Femur (tissue), 1 donor: ENCODE results near the gene NDUFB2.
"Not testable (repeated sequence)": the region's sequence is repeated elsewhere in the genome, so short reads cannot be mapped to it uniquely, and the experiment has no call there.

Experiments
- DNase-seq: peaks from one replicate; pipeline ENCODE4 v3.0.0-alpha.2; 2017

NDUFB2 gene

DNA sequence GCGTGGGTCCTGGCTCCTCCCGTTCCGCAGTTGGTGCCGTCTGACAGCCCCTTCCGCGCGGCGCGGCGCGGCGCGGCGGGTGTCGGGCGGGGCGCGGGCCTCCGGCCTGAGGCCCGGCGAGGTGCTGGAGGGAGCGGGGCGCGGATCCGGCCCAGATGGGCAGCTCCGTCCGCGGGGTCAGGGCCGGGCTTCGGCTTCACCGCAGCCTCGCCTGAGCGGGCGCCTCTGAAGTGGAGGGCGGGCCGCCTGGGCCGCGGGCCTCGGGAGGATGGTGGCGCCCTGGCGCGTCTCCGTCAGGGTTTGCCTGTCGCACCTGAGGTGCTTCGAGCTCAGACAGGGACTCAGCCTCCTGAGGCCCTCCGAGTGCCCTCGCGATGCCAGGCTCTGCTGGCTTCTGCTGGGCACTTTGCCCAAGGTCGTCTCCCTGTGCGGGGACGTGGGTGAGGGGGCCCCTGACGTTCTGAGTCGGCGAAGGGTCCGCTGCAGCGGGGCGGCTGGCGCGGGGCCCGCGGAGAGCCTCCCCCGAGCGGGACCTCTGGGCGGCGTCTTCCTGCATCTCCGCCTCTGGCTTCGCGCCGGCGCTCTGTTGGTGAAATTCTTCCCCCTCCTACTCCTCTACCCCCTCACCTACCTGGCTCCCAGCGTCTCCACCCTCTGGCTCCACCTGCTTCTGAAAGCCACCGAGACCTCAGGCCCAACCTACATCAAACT is 23.3 kb upstream of the NDUFB2 start:
- peak; percentile 74 for DNase-seq

DNA sequence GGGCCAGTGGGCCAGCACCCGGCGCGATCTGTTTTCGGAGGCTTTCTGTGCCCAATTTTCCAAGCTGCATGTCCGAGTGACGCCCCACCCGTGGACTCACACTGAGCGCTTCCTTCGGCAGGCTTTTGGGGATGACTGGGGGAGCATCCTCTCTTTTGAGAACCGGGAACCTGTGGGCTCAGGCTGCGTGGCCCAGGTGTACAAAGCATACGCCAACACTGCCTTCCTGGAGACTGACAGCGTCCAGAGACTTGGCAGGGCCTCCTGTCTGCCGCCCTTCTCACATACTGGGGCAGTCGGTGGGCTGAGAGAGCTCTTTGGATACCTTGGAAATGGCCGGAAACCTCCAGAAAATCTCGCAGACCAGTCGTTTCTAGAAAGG is 22.7 kb upstream of the NDUFB2 start:
- DNase-seq: no peak

DNA sequence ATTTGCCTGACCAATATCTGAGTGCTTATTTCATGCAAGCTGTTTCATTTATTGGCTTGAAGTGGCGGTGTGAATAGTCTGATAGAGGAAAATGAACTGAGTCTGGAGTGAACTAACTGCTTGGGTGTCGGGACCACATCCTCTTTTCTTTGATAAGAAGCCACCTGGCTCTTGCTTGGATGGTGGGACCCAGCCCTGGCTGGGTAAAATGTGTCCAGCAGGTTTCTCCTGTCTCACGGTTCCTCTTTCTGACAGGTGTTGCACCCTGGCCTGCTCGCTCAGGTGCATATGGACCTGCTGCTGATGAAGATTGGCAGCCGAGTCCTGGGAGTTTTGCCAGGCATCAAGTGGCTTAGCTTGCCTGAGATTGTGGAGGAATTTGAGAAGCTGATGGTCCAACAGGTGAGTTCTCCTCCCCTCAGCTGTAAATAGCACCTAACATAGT is 22.1 kb upstream of the NDUFB2 start:
- DNase-seq: no peak

DNA sequence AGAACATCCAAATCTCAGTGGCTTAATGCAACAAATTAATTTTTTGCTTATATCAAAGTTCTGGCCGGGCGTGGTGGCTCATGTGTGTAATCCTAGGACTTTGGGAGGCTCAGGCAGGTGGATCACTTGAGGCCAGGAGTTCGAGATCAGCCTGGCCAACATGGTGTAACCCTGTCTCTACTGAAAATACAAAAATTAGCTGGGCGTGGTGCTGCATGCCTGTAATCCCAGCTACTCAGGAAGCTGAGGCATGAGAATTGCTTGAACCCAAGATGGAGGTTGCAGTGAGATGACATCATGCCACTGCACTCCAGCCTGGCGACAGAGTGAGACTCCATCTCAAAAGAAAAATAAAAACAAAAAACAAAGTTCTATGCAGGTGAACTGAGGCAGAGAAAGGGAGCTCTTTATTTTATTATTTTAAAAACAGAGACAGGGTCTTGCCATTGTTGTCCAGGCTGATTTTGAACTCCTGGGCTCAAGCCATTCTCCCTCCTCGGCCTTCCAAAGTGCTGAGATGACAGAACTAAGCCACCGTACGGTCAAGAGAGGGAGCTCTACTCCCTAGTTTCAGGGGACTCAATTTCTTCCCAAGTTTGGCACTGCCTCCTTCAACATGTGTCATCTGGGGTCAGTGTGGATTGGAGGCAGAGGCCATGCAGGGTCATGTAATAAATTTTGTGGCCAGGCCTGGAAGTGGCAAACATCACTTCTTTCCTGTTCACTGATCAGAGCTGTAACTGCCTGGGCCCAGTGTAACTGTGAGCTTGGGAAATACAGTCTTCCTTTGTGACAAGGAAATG is 21.4 kb upstream of the NDUFB2 start:
- peak; percentile 42 for DNase-seq

DNA sequence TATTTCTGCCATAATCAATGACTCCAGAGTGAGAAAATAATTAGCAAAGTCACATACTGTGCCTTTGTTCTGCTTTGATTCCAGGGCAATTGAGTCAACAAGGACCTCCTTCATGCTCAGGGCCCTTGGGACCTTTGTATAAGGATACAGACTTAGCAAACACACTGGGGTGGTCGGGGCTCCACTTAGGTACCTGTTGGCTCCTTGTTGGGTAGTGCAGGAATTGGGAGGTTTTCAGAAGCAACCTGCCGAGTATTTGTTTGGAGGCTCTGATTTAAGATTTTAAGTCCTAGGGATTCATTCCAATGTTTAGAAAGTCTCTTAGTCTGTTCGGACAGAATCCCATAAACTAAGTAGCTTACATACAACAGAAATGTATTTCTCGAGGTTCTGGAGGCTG is 20.8 kb upstream of the NDUFB2 start:
- DNase-seq: no peak

DNA sequence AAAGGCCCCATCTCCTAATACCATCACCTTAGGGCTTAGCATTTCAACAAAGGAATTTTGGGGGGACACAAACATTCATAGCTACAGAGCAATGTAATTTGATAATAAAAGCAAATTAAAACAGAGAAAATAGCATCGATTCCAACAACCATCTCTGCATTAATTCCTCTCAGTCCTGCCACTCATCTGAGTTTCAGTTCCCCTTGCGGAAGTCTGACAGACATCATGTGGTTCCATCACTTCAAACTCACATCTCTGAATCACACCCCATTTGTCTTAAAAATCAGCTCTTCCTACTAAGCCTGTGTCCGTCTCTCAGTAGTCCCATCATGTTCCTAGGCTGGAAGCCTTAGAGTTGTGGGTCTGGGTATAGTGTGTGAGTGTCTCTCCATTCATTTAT is 20.2 kb upstream of the NDUFB2 start:
- no peak for DNase-seq

DNA sequence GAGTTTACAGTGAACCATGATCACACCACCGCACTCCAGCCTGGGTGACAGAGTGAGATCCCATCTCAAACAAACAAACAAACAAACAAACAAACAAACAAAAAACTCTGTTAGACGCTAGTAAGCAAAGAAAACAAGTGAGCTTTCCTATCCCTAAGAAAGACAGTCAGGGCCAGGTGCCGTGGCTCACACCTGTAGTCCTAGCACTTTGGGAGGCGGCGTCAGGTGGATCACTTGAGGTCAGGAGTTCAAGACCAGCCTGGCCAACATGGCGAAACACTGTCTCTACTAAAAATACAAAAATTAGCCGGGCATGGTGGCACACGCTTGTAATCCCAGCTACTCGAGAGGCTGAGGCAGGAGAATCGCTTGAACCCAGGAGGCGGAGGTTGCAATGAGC is 19.6 kb upstream of the NDUFB2 start:
- not testable (repeated sequence) for DNase-seq

DNA sequence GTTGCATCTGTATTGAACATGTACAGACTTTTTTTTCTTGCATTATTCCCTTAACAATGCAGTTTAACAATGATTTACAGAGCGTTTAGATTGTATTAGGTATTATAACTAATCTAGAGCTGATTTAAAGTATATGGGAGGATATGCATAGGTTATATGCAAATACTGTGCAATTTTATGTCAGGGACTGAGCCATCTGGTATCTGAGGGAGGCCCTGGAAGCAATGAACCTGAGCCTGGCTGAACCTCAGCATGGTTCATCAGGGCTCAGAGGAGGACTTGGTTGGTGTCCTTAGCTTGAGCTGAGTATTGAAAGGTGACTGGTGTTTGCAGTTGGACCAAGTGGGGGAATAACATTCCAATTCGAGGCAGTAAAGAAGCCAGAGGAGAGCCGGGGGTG is 19.0 kb upstream of the NDUFB2 start:
- DNase-seq: no peak

DNA sequence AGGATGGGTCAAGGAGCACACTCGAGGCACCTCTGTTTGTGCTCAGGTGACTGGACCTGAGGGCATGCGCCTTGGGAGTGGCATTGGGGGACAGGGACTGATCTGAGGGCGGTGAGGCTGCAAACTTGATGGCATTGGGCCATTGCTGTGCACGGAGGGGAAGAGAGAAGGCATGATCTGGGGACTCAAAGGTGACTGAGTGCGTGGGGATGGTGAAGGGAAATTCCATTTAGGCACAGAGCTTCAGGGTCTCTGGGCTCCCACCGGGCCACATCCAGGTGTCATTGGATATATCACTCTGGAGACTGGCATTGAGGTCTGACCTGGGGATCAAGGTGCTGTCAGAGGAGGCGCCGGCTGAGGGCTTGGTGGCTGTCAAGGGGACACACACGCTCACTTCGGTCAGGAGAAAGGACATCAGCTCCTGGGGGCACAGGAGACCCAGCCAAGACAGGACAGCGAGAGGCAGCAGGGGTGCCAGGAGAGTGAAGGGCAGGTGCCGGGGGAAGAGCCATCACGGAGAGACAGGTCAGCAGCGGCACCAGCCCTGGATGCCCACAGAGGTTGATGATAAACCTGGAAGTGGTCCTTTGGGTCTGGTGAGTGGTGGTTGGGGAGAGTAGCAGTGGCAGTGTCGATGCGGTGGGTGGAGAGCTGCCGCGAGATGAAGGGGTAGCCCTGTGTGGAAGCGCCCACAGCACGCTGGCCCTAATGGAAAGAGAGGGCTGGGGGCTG is 18.3 kb upstream of the NDUFB2 start:
- DNase-seq: no peak

DNA sequence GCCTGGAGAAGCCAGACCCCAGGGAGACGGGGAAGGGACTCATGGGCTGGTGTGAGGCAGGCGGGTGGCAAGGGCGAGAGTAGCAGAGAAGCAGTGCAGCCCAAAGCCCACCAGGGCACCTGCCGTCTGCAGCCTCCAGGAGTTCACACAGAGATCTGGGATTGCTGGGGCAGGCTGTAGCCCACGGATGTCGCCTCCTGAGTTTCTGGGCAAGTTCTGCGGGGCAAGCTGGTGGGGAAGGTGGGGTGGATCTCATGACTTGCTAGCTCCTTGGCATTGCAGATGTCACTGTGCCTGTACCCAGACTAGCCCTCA is 17.7 kb upstream of the NDUFB2 start:
- DNase-seq: no peak

DNA sequence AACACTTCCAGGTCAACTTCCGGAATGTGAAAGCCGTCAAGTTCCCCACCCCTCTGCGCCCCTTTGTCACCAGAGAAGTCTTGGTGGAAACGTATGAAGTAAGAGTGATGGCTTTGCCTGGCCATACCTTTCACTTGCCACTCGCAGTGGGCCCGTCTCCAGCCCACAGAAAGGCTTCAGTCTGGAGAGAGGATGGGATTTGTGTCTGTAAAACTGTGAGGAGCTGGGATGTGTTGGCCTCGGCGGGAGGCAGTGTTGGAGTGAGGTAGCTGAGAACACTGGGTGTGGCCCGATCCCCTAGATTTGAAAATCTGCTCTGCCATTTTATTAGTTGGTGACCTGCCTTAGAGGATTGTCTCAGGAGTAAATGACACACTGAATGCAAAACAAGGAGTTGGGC is 17.3 kb upstream of the NDUFB2 start:
- DNase-seq: no peak

DNA sequence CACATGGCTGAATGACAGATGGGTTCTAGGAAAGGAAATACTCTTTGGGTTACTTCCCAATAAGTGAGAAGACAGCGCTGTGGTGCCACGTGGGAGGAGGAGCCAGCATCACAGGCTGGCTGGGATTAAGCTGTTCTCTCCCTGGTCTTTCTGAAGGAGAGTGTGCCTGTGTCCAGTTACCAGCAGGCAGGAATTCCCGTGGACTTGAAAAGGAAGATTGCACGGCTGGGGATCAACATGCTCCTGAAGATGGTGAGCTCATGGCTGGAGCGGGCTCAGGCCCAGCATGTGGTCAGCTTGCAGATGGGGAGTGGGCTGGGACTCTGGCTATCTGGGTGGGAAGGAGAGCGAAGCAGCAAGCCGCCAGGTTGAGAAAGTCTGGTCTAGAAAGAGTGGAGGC is 15.6 kb upstream of the NDUFB2 start:
- no peak for DNase-seq

DNA sequence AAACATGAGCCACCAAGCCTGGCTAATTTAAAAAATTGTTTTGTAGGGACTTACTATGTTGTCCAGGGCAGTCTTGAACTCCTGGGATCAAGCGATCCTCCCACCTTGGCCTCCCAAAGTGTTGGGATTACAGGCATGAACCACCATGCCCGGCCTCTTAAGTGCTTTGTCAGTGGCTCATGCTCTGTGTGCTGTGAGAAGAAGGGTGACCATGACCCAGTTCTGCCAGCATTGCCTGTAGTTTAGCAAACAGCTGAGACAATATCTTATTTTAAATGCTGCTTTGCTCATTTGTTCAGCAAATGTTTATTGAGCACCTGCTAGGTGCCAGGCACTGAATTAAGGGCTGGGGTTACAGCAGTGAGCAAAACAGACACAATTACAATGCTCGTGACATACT is 14.7 kb upstream of the NDUFB2 start:
- DNase-seq: no peak

DNA sequence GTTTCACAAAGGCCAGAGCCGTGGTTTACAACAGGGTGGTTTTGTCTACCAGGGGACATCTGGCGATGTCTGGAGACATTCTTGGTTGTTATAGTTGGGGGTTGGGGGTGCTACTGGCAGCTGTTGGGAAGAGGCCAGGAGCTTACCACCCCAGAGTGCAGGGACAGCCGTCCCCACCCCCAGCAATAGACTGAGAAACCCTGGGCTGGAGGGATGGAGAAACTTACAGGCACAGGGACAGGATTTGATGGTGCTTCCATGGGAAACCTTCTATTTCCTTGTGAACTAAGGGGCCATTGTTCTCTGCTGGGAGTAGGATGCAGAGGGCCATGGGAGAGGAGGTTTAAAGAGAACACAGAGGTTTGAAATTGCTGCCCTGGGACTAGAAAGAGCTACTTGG is 12.9 kb upstream of the NDUFB2 start:
- no peak for DNase-seq

DNA sequence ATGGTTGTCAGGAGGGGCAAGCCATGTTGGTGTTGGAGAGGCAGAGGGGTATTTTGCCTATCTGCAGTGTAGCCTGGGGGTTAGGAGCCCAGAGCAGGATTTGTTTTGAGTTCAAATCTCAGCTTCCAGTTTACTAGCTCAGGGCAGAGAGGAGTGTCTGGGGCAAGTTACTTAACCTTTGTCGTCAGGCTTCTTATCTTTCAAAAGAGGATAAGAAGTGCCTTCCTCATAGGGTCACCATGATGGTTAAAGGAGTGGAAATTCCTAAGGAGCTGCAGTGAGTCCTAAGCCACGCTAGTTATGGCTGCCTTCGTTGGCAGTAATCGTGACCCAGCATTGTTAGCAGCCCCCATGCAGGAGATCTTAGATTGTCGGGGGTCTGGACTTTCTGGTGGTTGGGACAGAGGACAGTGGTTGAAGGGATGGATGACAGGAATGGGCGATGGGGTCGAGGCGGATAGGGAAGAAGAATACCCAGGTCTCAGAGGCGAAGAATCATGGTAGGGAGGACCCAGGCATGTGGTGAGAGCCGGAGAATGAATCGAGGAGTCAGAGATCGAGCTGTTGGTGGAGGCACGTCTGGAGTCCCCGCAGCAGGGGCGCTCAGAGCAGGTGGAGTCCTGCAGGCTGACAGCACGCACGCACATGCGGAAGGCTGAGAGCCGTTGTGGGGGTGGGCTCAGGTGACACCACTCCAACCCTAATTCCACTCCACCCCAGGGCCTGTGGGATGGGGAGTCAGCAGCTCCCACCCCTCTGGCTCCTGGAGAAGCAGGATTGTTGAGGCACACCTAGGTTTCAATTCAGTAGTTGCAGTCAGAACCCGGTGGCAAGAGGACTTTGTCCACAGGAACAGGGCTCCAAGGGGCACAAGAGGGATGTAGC is 12.2 kb upstream of the NDUFB2 start:
- no peak for DNase-seq

DNA sequence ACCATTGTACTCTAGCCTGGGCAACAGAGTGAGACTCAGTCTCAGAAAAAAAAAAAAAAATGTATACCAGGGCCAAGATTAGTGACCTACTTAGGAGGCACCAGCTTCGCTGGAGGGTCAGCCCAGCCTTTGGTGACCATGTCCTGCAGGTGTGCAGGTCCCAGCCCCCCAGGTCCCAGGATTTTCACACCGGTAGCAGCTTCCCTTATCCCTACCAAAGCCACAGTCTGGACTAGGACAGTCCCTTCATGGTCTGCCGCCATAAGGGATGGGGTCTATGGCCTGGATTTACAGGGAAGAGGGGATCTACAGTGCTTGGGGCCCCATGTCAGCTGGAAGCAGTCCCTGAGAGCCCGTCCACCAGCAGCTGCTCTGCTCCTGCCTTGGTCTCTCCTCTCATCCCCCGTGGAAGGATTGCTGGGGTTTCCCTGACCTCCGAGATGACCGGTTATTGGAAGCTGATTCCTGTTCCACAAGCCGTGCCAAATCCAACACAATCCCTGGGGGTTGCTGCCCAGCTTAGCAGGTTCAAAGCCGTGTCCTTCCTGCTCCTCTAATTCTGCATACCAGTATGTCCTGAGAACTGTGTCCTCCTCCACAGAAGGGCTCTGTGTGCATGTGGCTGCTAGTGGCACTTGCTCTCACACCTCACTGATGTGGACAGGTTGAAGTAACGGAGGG is 11.0 kb upstream of the NDUFB2 start:
- no peak for DNase-seq

DNA sequence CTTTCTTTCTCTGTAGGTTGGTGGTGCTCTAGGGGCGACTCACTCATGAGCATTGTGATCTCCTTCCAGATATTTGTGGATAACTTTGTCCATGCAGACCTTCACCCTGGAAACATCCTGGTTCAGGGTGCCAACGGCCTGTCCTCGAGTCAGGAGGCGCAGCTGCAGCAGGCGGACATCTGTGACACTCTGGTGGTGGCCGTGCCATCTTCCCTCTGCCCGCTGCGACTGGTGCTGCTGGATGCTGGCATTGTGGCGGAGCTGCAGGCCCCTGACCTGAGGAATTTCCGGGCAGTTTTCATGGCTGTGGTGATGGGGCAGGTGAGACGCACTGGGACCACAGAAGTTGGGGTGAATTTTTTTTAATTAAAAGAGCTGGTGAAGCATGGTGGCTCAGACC is 9.6 kb upstream of the NDUFB2 start:
- no peak for DNase-seq

DNA sequence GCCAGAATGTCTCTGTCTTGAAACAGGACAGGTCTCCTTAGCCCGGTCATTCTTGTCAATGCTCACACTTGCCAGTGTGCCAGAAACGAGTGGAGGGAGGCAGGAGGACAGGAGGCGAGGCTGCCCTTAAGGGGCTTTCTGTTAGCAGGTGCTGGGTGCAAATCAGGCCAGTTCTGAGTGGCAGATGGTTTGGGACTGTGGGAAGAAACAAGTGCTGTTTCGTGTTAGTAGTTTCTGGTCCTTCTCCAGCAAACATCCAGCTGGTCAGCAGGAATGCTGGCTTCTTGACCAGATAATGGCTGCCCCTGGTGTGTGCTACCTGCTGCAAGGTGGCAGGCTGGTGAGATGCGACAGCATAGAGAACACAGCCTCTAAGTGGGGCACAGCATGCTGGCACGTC is 8.2 kb upstream of the NDUFB2 start:
- no peak for DNase-seq

DNA sequence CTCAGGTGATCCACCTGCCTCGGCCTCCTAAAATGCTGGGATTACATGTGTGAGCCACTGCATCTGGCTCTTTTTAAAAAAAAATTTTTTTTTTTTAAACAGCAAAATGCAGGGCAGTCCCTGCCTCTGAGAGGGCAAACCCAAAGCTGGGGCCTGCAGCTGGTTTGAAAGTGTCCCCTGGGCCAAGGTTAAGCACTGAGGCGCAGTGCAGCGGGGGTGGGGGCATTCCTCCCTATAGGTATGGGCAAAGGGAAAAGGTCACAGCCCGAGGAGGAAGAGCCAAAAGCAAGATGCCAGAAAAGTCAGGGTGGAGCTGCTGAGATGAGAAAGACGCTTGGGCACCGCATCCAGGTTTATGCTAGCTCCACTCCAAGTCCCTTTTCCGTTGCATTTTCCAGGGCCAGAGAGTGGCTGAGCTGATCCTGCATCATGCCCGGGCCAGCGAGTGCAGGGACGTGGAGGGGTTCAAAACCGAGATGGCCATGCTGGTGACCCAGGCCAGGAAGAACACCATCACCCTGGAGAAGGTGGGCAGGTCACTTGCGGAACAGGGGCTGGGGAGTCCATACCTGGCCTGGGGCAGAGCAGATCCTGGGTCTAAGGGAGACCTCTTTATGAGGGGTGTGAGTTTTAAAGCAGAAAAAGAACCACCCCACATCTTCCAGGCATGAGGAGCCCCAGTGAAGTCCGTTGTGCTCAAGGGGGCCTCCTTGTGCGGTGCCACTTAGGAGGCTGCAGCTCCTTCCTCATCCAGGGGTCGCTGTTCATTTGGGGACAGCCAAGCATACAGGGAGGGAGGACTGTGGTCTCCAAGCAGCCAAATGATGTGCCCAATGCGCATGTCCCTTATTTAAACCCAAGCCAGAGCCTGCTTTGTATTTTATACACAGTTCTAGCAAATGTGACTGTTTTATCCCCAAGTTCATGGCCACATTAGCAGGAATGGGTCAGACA is 7.0 kb upstream of the NDUFB2 start:
- DNase-seq: no peak

DNA sequence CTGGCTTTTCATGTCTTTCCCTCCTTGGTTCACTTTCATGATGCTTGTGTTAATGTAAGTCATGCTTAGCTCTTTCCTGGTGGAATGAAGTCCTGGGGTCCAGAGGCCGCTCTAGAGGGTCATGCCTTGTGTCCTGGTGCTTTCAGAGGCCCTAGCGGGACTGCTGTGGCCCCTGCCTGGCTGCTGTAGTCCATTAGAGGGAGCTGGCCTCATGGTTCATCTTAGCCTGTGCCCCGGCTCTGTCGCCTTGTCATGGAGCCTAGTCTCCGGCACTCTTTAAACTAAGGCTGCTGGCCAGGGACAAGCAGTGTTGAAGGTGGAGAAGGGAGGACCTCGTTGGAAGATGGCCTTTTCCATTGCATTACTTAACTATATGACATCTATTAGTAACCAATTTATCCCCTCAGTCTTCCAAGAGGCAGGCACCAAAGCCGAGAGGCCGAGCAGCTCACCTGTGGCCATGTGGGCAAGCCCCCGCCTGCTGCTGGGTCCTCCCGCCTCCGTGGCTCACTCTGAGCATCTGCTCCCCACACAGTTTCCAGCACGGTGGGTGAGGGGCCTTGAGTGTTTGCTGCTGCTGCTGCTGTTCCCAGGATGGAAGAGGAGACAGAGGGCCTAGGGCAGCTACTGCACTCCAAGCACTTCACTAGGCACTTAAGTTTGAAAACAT is 5.0 kb upstream of the NDUFB2 start:
- no peak for DNase-seq

DNA sequence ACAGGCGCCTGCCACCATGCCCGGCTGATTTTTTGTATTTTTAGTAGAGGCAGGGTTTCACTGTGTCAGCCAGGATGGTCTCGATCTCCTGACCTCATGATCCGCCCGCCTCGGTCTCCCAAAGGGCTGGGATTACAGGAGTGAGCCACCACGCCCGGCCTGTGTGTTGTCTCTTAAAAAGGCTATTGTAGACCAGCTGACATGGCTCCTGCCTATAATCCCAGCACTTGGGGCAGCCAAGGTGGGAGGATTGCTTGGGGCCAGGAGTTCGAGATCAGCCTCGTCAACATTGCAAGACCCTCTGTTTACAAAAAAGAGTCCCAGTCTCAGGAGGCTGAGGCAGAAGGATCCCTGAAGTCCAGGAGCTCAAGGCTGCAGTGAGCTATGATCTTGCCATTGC is 2.7 kb upstream of the NDUFB2 start:
- DNase-seq: not testable (repeated sequence)
